Activated CD4-positive, CD25-positive, alpha-beta regulatory T cell (primary cell): ENCODE data around the gene COL27A1.

ENCODE experiments used
- DNase-seq, 4 experiments: peaks; one replicate each; lab custom pipeline; 2025; lab: John Stamatoyannopoulos, UW

The COL27A1 gene

GRCh38 chr9:114272739-114273431, 117.5 kb downstream of the COL27A1 start:
- no peak for DNase-seq

DNA sequence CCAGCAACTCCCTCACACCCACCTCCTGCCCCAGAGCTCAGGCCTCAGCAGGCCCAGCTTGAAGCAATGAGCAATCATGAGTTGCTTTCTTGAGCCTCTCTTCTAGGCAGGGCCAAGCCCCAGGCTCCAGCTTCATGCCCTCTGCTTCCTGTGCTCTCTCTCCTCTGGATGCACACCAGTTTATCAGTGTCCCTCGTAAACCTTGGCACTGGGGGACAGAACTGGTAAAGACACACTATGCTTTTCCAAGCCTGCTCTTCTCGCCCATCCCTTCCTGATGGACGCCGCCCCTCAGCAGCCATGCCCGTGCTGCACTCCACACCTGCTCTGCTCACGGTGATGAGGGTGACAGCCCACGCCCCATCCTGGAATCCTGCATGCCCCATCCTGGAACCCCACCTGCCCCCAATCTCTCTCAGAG, 118.1 kb downstream of the COL27A1 start:
- no peak for DNase-seq

- no peak for DNase-seq
Observed at GRCh38 chr9:114274217-114274616, 118.9 kb downstream of the COL27A1 start.

DNA sequence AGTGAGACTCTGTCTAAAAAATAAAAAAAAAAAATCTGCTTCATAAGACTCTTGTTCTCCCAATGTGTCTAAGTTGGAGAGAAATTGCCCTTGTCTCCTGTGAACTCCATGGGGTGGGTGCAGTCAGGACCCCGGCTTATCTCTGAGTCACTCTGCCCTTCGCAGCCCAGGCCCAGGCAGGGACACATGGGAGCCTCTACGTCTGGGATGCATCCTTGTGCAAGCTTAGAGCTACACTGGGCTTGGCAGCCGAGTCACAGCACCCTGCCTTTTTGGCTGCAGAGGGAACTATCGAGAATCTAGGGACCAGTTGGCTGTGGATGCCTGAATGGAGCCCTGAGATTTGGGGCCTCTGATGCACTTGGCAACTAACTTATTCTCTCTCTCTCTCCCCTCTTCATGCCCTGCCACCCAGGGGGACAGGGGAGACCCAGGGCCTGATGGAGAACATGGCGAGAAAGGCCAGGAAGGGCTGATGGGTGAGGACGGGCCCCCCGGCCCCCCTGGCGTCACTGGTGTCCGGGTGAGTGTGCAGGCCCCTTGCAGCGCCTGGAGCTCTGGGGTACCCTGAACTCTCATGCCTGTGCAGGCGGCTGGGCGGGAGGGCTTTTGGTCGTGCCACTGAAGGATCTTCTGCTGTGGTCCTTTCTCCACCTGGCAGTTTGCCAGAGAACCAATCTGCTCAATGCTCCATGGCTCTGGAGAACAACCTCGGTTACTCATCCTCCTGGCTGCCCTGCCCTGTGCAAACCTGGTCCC, 120.1 kb downstream of the COL27A1 start:
- no peak for DNase-seq

- DNase-seq = no peak
Observed at GRCh38 chr9:114276908-114277821, 121.8 kb downstream of the COL27A1 start.

DNA sequence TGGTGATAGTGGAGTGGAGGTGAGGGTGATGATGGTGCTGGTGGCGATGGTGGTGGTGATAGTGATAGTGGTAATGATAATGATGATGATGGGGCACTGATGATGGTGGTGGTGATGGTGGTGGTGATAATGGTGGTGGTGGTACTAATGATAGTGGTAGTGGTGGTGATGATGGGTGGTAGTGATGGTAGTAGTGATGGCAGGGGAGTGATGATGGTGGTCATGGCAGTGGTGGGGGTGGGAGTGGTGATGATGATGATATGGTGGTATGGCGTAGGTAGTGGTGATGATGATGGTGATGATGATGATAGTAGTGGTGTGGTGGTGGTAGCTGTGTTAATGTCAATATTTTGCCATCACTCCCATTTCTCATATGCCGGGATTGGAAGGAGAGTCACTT, 123.0 kb downstream of the COL27A1 start:
- no peak for DNase-seq

DNA sequence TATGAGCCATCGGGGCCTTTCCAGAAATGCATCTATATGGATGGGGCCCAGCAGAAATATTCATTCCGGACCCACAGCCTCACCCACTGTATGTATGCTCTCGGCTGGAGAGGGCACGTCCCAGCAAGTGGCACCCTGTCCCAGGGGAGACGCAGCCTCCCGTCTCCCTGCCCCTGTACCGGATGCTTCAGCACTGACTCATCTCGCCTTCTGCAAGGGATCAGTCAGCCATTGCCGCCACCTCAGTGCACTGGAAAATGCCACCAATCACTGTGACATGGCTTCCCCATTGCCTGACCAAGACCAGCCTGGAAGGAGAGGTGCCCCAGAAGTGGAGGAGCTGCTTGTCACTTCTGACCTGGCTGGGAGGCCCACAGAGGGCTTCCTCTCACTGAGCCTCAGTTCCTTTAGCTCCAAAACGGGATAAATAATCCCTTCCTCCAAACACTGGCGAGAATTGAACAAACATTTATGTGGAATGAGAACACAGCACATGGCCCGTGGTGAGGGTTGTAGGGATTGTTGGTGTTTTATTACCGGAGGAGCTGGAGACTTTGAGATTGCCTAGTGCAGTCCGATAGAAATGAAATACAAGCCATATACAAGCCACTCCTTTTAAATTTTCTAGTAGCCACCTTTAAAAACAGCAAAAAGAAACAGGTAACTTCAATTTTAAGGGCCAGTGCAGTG, 123.7 kb downstream of the COL27A1 start:
- DNase-seq = no peak

DNA sequence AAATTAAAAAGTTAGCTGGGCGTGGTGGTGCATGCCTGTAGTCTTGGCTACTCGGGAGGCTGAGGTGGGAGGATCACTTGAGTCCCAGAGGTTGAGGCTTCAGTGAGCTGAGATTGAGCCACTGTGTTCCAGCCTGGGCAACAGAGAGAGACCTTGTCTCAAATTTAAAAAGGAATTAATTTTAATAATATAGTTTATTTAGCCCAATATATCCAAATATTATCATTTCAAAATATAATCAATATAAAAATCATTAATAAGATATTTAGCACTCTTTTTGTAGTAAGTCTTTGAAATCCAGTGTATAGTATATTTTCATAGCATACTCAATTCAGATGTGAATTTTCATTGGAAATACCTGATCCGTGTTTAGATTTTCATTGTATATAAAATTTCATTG, 124.4 kb downstream of the COL27A1 start:
- no peak for DNase-seq

DNA sequence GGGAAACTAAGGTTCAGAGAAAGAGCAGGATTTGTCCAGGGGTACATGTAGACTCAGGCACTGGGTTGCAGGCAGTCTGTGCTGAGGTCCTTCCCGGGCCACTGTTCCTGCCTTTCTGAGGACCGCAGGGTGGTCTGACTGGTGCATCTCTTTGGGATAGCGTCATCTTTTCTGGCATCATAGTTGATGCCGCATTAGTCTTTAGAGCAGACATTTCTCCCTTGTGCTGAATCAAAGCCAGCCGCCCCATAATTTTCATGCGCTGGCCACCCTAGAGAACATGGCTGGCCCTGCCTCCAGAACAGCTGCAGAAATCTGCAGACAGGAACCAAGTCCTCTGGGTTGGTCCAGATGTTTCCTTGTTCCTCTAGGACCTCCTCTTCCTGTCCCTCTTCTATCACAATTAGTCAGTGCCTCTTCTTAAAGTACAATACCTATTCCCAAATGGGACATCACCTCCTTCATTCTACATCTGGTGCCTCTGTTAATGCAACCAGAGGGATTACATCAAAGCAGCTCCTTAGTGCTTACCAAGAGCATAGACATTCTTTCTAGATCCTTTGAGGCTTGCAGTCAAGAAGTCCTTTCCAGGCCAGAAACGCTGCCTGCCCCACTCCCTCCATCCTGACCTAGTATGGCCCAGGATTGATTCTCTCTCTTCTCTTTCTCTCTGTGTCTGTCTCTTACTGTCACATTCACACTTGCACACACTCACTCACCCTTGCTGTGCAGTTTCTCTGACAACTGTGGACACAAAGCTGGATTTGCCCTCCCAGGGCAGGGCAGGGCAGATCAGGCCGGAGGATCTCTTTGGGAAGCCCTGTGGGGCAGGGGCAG, 125.5 kb downstream of the COL27A1 start:
- no peak for DNase-seq

- DNase-seq = no peak
Observed at GRCh38 chr9:114281473-114282103, 126.3 kb downstream of the COL27A1 start.

DNA sequence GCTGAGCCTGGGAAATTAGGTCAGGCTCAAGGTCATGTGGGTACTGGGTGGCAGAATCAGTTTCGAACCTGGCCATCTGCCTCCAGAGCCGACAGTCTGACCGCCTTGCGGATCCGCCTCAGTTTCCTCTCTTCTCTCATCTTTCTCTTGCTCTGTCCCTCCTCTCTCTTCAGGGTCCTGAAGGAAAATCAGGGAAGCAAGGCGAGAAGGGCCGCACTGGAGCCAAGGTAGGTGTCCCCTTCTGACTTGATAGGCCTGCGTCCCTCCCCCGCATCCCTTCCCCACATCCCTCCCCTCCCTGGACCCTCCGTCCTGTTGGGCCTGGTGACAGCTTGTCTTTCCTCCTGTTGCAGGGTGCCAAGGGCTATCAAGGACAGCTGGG, 126.8 kb downstream of the COL27A1 start:
- no peak for DNase-seq

DNA sequence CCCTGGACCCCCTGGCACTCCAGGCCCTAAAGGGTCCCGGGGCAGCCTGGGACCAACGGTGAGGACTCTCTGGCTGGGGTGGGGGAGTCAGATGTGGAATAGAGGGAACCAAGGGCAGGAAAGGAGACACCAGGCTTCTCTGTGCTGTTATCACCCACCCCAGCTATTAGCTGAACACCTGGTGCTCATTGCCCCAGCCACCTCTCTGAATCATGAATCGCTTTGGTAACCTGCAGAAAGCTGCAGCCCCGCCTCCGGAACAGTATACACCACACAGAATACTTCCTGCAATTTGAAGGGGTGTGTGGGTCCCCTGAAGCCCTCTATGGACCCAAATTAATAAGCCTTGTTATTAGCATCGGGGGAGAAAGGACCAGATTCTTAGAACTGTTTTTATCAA, 127.2 kb downstream of the COL27A1 start:
- DNase-seq = no peak

DNA sequence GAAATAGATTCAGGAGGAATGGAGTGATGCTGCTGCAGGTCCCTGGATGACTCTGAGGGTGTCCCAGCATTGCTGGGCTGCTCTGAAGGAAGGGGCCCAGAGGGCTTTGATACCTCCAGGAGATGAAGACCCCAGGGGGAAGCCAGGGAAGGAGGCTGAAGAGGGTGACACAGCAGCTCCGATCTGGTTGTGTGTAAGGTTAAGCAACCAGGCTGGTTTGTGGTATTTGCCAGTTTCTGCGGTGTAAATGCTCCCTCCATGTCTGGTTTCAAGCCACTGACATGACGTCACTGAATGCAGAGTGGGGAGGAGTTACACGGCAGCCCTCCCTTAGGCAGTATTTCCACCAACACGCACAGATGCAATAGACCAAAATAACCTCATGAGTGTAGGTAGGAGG, 127.6 kb downstream of the COL27A1 start:
- DNase-seq = no peak

- DNase-seq = no peak
Observed at GRCh38 chr9:114283551-114284111, 128.3 kb downstream of the COL27A1 start.

DNA sequence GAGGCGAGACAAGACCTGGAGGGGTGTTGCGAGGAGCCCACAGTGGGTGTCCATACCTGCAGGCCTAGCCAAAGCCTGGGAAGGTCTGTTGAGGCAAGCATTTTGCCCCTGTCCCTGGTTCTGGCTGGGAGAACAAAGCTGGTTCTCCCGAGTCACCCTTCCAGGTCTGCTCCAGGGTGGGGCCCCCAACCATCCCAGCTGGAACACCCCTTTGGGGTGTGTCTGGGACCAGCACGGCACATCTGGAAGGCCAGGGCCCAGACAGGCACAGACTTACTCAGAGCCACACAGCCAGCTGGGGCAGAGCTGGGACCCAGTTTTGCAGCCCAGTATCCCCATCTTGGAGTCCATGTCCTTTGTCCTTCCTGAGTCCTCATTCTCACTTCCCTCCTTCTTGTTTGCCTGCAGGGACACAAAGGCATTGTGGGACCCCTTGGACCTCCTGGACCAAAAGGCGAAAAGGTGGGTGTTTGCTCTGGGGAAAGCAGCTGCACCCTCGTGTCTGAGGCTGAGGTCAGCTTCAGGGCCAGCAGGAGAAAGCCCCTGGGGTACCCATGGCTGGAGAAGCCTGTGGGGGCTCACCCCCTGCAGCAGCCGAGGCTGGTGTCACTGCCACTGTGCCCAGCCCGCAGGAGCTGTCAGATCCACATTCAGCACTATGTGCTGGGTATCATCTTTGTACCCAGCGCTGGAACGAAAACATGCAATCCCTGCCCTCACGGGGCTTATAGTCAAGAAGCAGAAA, 129.2 kb downstream of the COL27A1 start:
- DNase-seq = no peak

DNA sequence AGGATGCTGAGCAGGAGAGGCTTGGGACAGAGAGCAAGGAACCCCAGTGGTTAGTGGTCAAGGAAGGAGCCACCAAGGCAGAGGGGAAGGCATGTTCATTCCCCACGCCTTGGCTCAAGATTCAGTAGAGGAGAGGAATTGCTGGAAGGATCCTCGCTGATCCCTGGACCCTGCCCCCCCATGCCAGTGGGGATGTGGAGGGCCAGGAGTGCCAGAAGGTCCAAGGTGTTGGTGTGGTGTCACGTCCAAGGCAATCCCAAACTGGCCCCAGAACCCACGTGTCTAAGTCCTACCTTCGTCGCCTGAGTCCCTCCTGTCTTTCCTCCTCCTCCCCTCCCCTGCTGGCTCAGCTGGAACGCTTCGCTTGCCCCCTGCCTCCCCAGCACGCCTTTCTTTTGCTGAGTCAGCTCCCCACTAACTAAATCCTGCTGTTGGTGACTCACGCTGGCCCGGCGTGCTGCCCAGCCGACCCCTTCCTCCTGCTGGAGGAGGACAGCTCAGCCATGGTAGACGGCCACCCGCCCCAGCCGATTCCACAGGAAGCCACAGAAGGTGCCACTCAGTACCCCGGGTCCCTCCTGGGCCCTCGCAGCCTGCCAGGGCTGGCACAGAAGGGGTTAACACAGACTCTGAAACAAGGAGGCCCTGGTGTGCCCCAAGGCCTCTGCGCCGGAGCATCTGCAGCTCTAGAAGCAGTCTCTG, 130.0 kb downstream of the COL27A1 start:
- no peak for DNase-seq

GRCh38 chr9:114286146-114286679, 130.9 kb downstream of the COL27A1 start:
- no peak for DNase-seq

- no peak for DNase-seq
Observed at GRCh38 chr9:114287001-114287762, 131.8 kb downstream of the COL27A1 start.
